Fibroblast of lung (primary cell): Measurements from ENCODE around the gene CNNM4.

ENCODE experiments used
- EZH2 ChIP-seq: IDR thresholded peaks from 2 replicates; pipeline ENCODE4 v1.5.1; 2012; ENCODE audit warnings: low read length, control low read depth, mild to moderate bottlenecking; ENCODE audit errors: missing control alignments
- TF ChIP-seq, protein P1 (sequence below), 2 donors: IDR thresholded peaks in 1 of 2; conservative IDR thresholded peaks in 1 of 2; 1 replicate in 1 of 2; 2 replicates in 1 of 2; pipeline ENCODE4 v1.5.1; 2011 to 2012; ENCODE audit warnings: low read length in 2 of 2, control low read depth in 1 of 2, inconsistent platforms in 1 of 2, low read depth in 1 of 2, mild to moderate bottlenecking in 1 of 2

DNA sequence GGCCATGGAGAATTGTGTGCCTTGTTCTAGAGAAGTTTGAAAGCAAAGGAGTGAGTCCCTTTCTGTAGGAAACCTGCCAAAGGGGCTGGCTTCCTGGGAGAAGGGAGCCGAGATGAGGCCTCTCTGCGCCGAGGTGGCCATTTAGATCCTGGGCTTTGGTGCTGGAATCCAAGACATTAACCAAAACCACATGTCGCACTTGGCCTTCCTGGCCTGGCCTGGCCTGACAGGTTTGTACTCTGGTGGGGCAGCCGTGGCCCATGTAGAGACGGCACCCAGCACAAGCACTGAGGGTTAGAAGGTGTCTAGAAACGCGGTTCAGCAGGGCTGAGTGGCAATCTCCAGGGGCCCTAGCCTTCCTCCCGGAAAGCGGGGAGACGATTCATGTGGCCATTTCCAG lies 62.5 kb downstream of the CNNM4 start:
- TF ChIP-seq, protein P1, sequence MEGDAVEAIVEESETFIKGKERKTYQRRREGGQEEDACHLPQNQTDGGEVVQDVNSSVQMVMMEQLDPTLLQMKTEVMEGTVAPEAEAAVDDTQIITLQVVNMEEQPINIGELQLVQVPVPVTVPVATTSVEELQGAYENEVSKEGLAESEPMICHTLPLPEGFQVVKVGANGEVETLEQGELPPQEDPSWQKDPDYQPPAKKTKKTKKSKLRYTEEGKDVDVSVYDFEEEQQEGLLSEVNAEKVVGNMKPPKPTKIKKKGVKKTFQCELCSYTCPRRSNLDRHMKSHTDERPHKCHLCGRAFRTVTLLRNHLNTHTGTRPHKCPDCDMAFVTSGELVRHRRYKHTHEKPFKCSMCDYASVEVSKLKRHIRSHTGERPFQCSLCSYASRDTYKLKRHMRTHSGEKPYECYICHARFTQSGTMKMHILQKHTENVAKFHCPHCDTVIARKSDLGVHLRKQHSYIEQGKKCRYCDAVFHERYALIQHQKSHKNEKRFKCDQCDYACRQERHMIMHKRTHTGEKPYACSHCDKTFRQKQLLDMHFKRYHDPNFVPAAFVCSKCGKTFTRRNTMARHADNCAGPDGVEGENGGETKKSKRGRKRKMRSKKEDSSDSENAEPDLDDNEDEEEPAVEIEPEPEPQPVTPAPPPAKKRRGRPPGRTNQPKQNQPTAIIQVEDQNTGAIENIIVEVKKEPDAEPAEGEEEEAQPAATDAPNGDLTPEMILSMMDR (conservative IDR thresholded peaks at IDR 0.05 in 1 of 2, IDR thresholded peaks at IDR 0.05 in 1 of 2; ENCODE audit: low read depth in 1 of 2, low read length in 2 of 2) = no peak
- TF ChIP-seq EZH2 = no peak
